Left ventricle myocardium inferior (tissue), 1 donor: ENCODE results near the gene HYDIN. TPM values are rescaled to one million over a fixed set of nuclear protein-coding genes. Genes with fewer than 3 reads are reported as not detected.

Source experiments
- DNase-seq: peaks from one replicate; pipeline ENCODE4 v3.0.0-alpha.2; 2020
- H3K27ac ChIP-seq: fragments of 200-600 bp; replicated peaks from 2 replicates; pipeline ENCODE4 v1.8.0; 2021
- H3K27me3 ChIP-seq: fragments of 200-600 bp; 2 replicates; pipeline ENCODE4 v1.8.0; 2021; ENCODE audit warnings: low read depth
- H3K36me3 ChIP-seq: fragments of 200-600 bp; 2 replicates; pipeline ENCODE4 v1.8.0; 2021
- H3K4me1 ChIP-seq: fragments of 200-600 bp; 2 replicates; pipeline ENCODE4 v1.8.0; 2021
- H3K4me3 ChIP-seq: fragments of 200-600 bp; 2 replicates; pipeline ENCODE4 v1.8.0; 2021; ENCODE audit warnings: mild to moderate bottlenecking, moderate library complexity
- H3K9me3 ChIP-seq: fragments of 200-600 bp; replicated peaks from 2 replicates; pipeline ENCODE4 v1.8.0; 2021
- intact Hi-C: fragments of 100-400 bp; cut with micrococcal nuclease; formaldehyde crosslinking; loops from one replicate; pipeline ENCODE4 v1.11.0; 2022
- total RNA-seq: library from RNA; stranded (reverse); fragmentation: NEBNext Ultra II Directional; extraction: Animal tissue kit (Norgen Biotek cat#: 25700); gene quantifications from one replicate; pipeline ENCODE4 v1.2.1, GENCODE V29; 2021
- TF ChIP-seq, protein P1 (sequence below): fragments of 200-600 bp; IDR thresholded peaks from 2 replicates; pipeline ENCODE4 v1.8.0; 2021; ENCODE audit warnings: antibody characterized with exemption, mild to moderate bottlenecking, borderline replicate concordance
- donor health status: DM: no; HTN: yes; CAD: no; lungs with severe emphysema.

HYDIN gene
- total RNA-seq, 1 donor from 2014 or later, result 1.6 TPM

DNA sequence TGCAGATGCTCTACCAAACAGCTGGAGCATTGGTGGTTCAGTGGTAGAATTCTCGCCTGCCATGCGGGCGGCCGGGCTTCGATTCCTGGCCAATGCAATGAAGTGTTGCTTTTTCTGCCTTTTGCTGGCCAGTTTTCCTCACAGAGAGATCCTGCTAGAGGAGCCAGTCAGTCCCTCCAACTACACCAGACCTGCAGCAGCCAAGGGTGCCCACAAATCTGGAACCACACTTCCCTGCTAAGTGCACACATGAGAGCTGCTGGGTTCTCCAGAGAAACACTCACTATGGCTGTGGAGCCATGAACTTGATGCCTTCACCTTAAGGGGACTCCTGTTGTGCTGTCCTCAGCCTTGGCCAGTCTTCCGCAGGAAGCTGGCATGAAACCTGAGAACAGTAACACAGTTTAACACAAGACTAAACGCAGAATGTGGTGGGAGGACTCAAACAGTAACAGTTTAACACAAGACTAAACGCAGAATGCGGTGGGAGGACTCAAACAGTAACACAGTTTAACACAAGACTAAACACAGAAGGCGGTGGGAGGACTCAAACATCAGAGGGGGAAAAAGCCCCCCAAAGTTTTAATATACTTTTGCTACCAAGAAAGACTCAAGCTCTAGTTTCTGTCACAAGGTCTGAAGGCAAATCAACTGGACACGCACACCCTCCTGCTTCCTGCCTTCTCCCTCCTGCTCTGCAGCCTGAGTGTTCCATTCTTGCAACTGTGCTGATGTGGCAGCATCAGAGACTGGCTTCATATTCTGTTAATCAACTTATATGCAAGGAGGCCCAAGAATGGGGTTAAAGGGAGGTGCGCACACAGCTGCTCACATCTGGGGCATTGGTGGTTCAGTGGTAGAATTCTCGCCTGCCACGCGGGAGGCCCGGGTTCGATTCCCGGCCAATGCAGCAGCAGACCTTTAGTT lies 441.6 kb downstream of the HYDIN start:
- Histone ChIP-seq H3K9me3 (no peaks in the 10 kb centered on the region), H3K27ac (no peak overlapping the region), H3K36me3 (peaks cover 29% of the 10 kb centered on the region), H3K27me3 (no peaks in the 10 kb centered on the region), H3K4me1 (no peaks in the 10 kb centered on the region), H3K4me3 (no peak overlapping the region)
- TF ChIP-seq, protein P1, sequence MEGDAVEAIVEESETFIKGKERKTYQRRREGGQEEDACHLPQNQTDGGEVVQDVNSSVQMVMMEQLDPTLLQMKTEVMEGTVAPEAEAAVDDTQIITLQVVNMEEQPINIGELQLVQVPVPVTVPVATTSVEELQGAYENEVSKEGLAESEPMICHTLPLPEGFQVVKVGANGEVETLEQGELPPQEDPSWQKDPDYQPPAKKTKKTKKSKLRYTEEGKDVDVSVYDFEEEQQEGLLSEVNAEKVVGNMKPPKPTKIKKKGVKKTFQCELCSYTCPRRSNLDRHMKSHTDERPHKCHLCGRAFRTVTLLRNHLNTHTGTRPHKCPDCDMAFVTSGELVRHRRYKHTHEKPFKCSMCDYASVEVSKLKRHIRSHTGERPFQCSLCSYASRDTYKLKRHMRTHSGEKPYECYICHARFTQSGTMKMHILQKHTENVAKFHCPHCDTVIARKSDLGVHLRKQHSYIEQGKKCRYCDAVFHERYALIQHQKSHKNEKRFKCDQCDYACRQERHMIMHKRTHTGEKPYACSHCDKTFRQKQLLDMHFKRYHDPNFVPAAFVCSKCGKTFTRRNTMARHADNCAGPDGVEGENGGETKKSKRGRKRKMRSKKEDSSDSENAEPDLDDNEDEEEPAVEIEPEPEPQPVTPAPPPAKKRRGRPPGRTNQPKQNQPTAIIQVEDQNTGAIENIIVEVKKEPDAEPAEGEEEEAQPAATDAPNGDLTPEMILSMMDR, result no peak
- intact Hi-C loops, result no loop called here
- DNase-seq, result peak; percentile 53

DNA sequence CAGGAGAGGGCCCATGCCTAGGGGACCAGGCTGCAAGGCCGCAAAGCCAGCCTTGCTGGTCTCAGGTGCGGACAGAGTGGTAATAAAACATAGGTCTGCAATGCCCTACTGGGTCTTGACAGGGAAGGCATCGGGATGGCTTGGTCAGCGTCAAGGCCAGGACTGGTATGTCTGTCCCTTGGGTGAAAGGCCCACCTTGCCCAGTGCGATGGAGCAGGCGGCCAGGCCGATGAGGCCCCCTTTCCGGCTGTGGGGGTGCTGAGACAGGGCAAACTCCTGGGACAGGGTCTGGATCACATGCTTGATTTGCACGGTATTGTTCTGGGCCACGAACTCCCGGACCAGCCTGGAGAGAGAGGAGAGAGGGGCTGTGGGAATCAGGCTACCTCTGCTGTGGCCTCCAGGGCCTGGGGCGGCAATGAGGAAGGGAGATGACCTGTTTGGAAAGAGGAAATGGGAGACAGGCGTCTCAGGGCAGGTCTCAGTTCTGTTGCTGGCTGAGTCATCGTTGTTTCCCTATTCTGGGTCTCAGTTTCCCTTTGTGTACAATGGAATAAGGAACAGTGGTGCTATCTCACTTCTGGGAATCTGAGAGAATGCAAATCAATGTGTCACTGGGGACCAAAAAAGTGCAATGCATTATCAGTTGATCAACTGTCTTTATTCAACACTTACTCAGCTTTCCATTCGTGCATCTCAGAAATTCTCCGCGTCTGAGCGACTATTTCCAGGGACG lies 444.3 kb downstream of the HYDIN start:
- Histone ChIP-seq H3K9me3 (no peaks in the 10 kb centered on the region), H3K36me3 (peaks cover 57% of the 10 kb centered on the region), H3K4me3 (no peak overlapping the region), H3K4me1 (no peaks in the 10 kb centered on the region), H3K27ac (no peak overlapping the region), H3K27me3 (no peaks in the 10 kb centered on the region)
- intact Hi-C loops, result no loop called here
- no peak for DNase-seq
- TF ChIP-seq, protein P1, result no peak

DNA sequence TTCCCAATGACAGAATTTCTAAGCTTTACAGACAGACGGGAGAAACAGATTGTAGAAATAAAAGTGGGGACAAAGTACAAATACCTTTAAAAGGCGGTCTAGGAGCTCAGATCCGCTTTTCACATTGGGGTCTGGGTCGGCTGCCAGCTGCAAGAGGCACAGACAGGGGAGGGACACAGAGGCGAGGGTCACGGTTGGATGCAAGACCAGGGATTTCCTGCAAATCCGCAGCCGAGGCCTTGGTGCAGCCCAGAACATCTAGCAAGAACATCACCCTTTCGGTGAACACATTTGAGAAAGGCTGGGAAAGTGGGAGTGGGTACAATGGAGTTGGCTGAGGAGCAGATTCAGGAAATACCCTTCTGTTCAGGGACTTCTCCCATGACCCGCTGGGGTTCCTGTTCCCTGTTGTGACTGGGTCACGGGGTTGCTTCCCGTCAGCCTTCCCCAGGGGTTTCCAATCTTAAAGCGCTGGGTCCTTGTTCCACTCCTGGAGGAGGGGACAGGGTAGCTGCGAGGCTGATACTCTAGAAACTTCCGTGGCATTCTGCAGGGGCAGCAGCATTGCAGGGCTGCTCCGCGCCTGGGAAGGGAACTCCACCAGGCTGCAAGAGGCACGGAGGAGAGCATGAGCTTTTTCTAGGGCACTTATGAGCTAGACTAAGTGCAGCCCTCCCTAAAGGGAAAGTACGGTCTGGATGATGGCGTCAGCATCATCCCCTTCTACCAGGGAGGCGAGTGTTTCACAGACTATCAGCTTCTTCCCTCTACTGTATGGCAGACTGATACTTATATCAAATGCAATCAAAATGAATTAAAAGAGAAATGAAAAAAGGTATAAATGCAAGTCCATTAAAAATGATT lies 445.6 kb downstream of the HYDIN start:
- DNase-seq, result no peak
- H3K4me3 ChIP-seq, result no peak overlapping the region
- TF ChIP-seq, protein P1, result no peak
- H3K4me1 ChIP-seq, result no peaks in the 10 kb centered on the region
- intact Hi-C loops, result no loop called here
- no peaks in the 10 kb centered on the region for H3K27me3 ChIP-seq
- no peak overlapping the region for H3K27ac ChIP-seq
- peaks cover 67% of the 10 kb centered on the region for H3K36me3 ChIP-seq
- H3K9me3 ChIP-seq, result no peaks in the 10 kb centered on the region

DNA sequence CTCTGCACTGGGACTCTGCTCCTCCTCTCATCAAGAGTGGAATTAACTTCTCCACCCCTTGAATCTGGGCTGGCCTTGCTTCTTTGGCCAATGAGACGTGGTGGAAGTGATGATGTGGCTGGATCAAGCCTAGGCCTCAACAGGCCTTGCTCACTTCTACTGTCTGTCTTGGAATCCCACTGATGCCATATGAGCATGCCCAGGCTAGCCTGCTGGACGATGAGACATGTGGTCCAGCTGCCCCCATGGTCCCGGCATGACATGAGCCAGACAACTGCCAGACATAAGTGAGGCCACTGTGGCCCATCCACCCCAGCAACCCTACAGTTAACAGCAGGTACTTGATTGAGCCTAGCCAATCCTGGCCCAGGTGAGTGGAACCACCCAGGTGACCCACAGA lies 448.3 kb downstream of the HYDIN start:
- H3K27ac ChIP-seq, result peak overlapping the region; percentile 47
- no peaks in the 10 kb centered on the region for H3K4me1 ChIP-seq
- H3K9me3 ChIP-seq, result no peaks in the 10 kb centered on the region
- H3K4me3 ChIP-seq, result no peak overlapping the region
- no peaks in the 10 kb centered on the region for H3K27me3 ChIP-seq
- intact Hi-C loops, result no loop called here
- TF ChIP-seq, protein P1, result no peak
- H3K36me3 ChIP-seq, result peaks cover 81% of the 10 kb centered on the region
- no peak for DNase-seq

DNA sequence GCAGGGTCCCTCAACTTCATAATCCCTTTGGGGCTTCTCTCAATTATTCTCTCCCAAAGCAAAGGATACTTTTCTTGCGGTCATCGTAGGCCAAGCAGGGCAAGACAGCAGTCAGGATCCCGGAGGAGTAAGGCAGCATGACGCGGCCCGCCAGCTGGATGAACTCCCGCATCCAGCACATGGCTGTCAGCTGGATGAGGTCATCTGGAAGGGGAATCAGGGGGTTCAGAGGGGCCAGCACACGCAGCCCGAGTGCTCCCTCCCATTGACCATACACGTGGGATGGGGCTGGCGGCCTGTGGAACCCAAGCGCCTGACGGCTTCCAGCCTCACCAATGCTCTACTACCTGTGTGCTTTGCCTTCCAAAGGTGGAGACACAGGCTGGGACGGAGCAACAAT lies 448.7 kb downstream of the HYDIN start:
- TF ChIP-seq, protein P1, result no peak
- Histone ChIP-seq H3K4me3 (no peak overlapping the region), H3K27ac (peak overlapping the region; percentile 47), H3K9me3 (no peaks in the 10 kb centered on the region), H3K27me3 (no peaks in the 10 kb centered on the region), H3K36me3 (peaks cover 81% of the 10 kb centered on the region), H3K4me1 (no peaks in the 10 kb centered on the region)
- DNase-seq, result peak; percentile 54
- intact Hi-C loops, result no loop called here
